Heart right ventricle (tissue), 16 donors: ENCODE measurements around the gene FAM50B. TPM values are rescaled to one million over a fixed set of nuclear protein-coding genes. Genes with fewer than 3 reads are reported as not detected.
A peak's percentile ranks its signal among the peaks of the same experiment; 100 is the strongest.

Experiments used
- ATAC-seq, 8 donors: fragments of 200-7000 bp; cut with Tn5 transposase; one replicate each; pipeline ENCODE4 v1.9.1; 2020; ENCODE audit warnings: mild to moderate bottlenecking in 8 of 8, moderate library complexity in 8 of 8, moderate number of reproducible peaks in 1 of 8
- DNase-seq, 2 donors: peaks; one replicate each; pipeline ENCODE4 v3.0.0-alpha.2; 2020
- H3K27ac ChIP-seq, 10 donors: fragments of 200-600 bp; sonication (generic) in 2 of 10; one replicate each; pipeline versions ENCODE4 v1.5.0 to v1.8.0; 2020 to 2022; ENCODE audit warnings: mild to moderate bottlenecking in 3 of 10
- H3K27me3 ChIP-seq, 7 donors: fragments of 200-600 bp; one replicate each; pipeline ENCODE4 v1.8.0; 2021 to 2022; ENCODE audit warnings: mild to moderate bottlenecking in 2 of 7
- H3K36me3 ChIP-seq, 9 donors: fragments of 200-600 bp; sonication (generic) in 1 of 9; one replicate each; pipeline versions ENCODE4 v1.5.0 to v1.8.0; 2020 to 2022; ENCODE audit warnings: mild to moderate bottlenecking in 2 of 9
- H3K4me1 ChIP-seq, 9 donors: fragments of 200-600 bp; sonication (generic) in 1 of 9; one replicate each; pipeline versions ENCODE4 v1.5.0 to v1.8.0; 2020 to 2022; ENCODE audit warnings: mild to moderate bottlenecking in 4 of 9
- H3K4me3 ChIP-seq, 10 donors: fragments of 200-600 bp; sonication (generic) in 2 of 10; one replicate each; pipeline versions ENCODE4 v1.5.0 to v1.8.0; 2020 to 2022; ENCODE audit warnings: mild to moderate bottlenecking in 7 of 10, moderate library complexity in 2 of 10
- H3K9me3 ChIP-seq, 11 donors: fragments of 200-600 bp in 10 of 11; sonication (generic) in 2 of 11; one replicate each; pipeline versions ENCODE4 v1.5.0 to v1.8.0; 2013 to 2022; ENCODE audit warnings: mild to moderate bottlenecking in 2 of 11, control low read depth in 1 of 11, moderate library complexity in 1 of 11
- WGBS, 2 donors: extraction: QIAGEN DNeasy Blood & Tissue Kit; methylation state at CpG; one replicate each; pipeline ENCODE4 v1.1.7; 2013; ENCODE audit warnings: inconsistent platforms in 1 of 2; 5-methylcytosine and 5-hydroxymethylcytosine counted together
- intact Hi-C, 10 donors: fragments of 100-400 bp; cut with DNase I; formaldehyde crosslinking; loops; one replicate each; pipeline versions ENCODE4 v1.11.1 to v1.14.2; 2022
- polyA plus RNA-seq, 2 donors: library from polyadenylated mRNA; stranded (reverse); fragments of 200-250 nt; gene quantifications; one replicate each; pipeline ENCODE4 v1.2.3, GENCODE V29; 2013
- total RNA-seq, 10 donors: library from RNA; stranded (reverse); fragmentation: NEBNext Ultra II Directional in 3 of 10; extraction: Animal tissue kit (Norgen Biotek cat#: 25700) in 3 of 10; gene quantifications; one replicate each; pipeline versions ENCODE4 v1.2.1 to v1.2.4, GENCODE V29; 2021 to 2023
- TF ChIP-seq, protein P1 (sequence below), 9 donors: fragments of 200-600 bp; sonication (generic) in 2 of 9; IDR thresholded peaks; one replicate each; pipeline versions ENCODE4 v1.5.0 to v1.8.0; 2021 to 2022; ENCODE audit warnings: antibody characterized with exemption in 9 of 9, mild to moderate bottlenecking in 5 of 9, moderate library complexity in 1 of 9
- donor health status: Arrhythmogenic right ventricular cardiomyopathy.
- donor health status: ischemic (EF 13 %, LVEDD 7.1; RV severe dilation, severe dysfunction).
- donor health status: healthy with polysubstance abuse.
- donor health status: DM: no; HTN: yes; CAD: no.
- donor health status: DM: no; HTN: no; CAD: no.
- donor health status: ischemic (EF 25% LVEDD 6.9; RV normal size, moderate dysfunction).
- donor health status: ischemic (EF 25% LVEDD 5.7; RV mildly dilated, moderate dysfunction).
- donor health status: healthy.
- donor health status: DM: yes; HTN: yes; CAD: no.
- donor health status: Ischemic cardiomyopathy.
- donor health status: ischemic (EF 35%, LVEDD 5.7; RV mildly dilated, moderate dysfunction).
- donor health status: nonischemic (EF 11% LVEDD 7.7; RV severe dilation, severe dysfunction).
- donor health status: DM: yes; HTN: yes; CAD: no.
- donor health status: PGD.
- donor health status: ischemic (EF 29% LVEDD 5.4; RV normal size, mild dysfunction).
- donor health status: nonischemic (EF 23%, LVEDD 6.1; RV moderate dilation, normal function).

FAM50B gene
- total and polyA plus RNA-seq, 12 donors, result 5.9 to 31.3 (median 22.4) TPM

DNA sequence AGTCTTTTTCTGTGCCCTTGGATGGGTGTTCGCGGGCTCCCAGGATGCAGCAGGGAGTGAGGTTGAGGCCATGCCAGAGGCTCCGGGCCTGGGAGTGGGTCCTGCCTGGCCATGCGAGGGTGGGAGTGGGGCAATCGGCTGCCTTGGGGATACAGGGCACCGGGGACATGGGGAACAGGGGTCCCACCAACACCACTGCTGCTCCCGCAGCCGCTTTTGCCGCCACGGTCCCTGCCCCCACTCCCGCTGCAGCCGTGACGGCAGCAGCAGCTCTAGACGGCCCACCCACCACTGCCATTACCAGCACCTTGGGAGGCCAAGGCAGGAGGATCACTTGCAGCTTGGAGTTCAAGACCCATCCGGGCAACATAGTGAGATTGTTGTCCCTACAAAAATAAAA lies 35.3 kb upstream of the FAM50B start:
- Histone ChIP-seq H3K9me3 (no peaks in the 10 kb centered on the region), H3K27ac (no peak overlapping the region), H3K4me3 (no peak overlapping the region), H3K27me3 (no peaks in the 10 kb centered on the region), H3K4me1 (peaks cover 0 to 24% (median 19%) of the 10 kb centered on the region in 9 donors), H3K36me3 (no peaks in the 10 kb centered on the region)
- intact Hi-C loops, result no loop called here
- ATAC-seq (peak in 1 of 8 donors; percentile 6), DNase-seq (no peak)
- 97 to 98% methylated on average over 15 of the region's 15 CpGs for WGBS, 2 donors
- TF ChIP-seq, protein P1, sequence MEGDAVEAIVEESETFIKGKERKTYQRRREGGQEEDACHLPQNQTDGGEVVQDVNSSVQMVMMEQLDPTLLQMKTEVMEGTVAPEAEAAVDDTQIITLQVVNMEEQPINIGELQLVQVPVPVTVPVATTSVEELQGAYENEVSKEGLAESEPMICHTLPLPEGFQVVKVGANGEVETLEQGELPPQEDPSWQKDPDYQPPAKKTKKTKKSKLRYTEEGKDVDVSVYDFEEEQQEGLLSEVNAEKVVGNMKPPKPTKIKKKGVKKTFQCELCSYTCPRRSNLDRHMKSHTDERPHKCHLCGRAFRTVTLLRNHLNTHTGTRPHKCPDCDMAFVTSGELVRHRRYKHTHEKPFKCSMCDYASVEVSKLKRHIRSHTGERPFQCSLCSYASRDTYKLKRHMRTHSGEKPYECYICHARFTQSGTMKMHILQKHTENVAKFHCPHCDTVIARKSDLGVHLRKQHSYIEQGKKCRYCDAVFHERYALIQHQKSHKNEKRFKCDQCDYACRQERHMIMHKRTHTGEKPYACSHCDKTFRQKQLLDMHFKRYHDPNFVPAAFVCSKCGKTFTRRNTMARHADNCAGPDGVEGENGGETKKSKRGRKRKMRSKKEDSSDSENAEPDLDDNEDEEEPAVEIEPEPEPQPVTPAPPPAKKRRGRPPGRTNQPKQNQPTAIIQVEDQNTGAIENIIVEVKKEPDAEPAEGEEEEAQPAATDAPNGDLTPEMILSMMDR (IDR thresholded peaks at IDR 0.05), result no peak

DNA sequence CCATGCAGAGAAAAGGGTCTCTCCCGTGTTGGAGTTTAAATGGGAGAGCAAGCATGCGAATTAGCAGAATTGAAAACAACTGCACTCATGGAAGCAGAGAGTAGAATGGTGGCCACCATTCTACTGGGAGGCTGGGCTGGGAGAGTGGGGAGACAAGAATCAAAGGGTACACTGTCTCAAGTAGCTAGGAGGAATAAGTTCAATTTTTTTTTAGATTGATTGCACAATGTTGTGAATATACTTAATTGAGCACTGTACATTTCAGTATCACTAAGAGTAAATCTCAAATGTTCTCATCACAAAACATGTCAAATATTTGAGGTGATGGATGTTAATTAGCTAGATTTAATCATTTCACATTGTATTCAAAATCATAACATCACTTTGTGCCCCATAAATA lies 34.6 kb upstream of the FAM50B start:
- intact Hi-C loops, result no loop called here
- Histone ChIP-seq H3K27ac (no peak overlapping the region), H3K9me3 (no peaks in the 10 kb centered on the region), H3K36me3 (no peaks in the 10 kb centered on the region), H3K27me3 (no peaks in the 10 kb centered on the region), H3K4me1 (peaks cover 0 to 21% (median 15%) of the 10 kb centered on the region in 9 donors), H3K4me3 (no peak overlapping the region)
- WGBS, 2 donors, result 89 to 90% methylated on average over 2 of the region's 2 CpGs
- ATAC-seq (no peak), DNase-seq (no peak)
- TF ChIP-seq, protein P1 (IDR thresholded peaks at IDR 0.05), result no peak

DNA sequence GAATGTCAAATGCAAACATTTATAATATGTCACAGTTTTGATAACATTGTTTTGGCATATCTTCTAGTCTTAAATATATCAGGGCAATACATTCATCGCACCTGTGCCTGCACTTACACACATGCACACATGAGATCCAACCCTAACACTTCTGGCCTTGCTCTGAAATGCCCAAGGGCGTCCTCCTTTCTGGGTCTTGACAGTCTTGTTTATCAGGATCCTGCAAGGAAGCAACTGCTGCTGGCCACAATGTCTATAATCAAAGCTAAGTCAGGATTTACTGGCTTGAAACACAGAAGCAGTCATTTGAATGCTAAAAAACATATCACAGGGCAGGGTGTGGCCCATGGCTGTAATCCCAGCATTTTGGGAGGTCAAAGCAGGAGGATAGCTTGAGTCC lies 32.9 kb upstream of the FAM50B start:
- ATAC-seq (no peak), DNase-seq (no peak)
- intact Hi-C loops, result no loop called here
- Histone ChIP-seq H3K4me3 (no peak overlapping the region), H3K27ac (no peak overlapping the region), H3K36me3 (no peaks in the 10 kb centered on the region), H3K4me1 (peaks cover 0 to 26% (median 17%) of the 10 kb centered on the region in 9 donors), H3K9me3 (no peaks in the 10 kb centered on the region), H3K27me3 (no peaks in the 10 kb centered on the region)
- WGBS, 2 donors, result 96 to 98% methylated on average over 2 of the region's 2 CpGs
- TF ChIP-seq, protein P1 (IDR thresholded peaks at IDR 0.05), result no peak

DNA sequence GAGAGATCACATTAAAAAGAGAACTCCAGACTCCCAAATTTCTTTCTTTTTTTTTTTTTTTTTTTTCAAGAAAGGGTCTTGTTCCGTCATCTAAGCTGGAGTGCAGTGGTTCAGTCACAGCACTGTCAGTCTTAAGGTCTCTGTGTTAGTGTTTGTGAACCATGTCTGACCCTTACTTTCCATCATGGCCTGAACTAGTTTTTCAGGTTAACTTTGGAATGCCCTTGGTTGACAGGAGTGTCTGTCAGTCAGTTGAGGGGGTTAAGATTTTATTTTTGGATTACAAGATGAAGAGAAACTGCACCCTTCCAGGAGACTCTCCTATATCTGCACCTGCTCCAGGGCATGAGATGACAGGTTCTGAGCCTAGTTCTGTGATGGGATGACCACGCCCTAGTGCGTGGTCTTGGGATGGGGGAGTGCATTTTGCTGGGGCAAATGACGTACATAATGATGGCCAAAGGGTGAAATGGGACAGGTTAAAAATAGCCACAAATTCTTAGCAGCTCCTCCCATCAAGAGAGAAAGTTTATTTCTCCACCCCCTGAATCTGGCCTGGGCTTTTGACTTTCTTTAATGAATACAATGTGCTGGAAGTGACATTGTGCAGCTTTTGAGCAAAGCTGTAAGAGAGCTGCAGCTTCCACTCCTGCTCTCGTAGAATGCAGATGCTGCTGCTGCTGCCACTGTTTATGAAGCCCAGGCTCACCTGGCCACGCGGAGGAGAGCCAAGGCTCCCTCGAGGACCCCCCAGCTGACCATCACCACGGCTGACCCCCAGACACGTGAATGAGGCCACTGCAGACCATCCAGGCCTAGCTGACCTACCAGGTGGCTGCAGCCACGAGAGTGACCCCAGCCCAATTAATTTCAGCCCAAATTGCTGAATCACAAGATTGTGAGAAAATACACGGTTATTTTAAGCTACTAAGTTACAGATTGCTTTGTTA lies 29.7 kb upstream of the FAM50B start:
- WGBS, 2 donors, result 80 to 81% methylated on average over 12 of the region's 12 CpGs
- no peaks in the 10 kb centered on the region for H3K27me3 ChIP-seq
- ATAC-seq (peak in 1 of 8 donors; percentile 32), DNase-seq (no peak)
- no peaks in the 10 kb centered on the region for H3K9me3 ChIP-seq
- no peak overlapping the region for H3K4me3 ChIP-seq
- TF ChIP-seq, protein P1 (IDR thresholded peaks at IDR 0.05), result no peak
- no peak overlapping the region for H3K27ac ChIP-seq
- peaks cover 3 to 26% (median 13%) of the 10 kb centered on the region in 9 donors for H3K4me1 ChIP-seq
- no peaks in the 10 kb centered on the region for H3K36me3 ChIP-seq
- intact Hi-C loops, result loop anchor here in 3 of 10 donors (5.0 to 10.0 kb wide), 3 partner anchors 65 to 72 kb away; partner anchors contain the start of gene PXDC1 (in 1 of the 3)
